Testis (tissue), 3 donors: ENCODE measurements around the gene FOXA2. TPM values are rescaled to one million over a fixed set of nuclear protein-coding genes. Genes with fewer than 3 reads are reported as not detected.

Experiments used
- DNase-seq: peaks from one replicate; pipeline ENCODE4 v3.0.0-alpha.2; 2019
- H3K27ac ChIP-seq, 2 donors: fragments of 200-600 bp; sonication (generic); one replicate each; pipeline ENCODE4 v1.5.1; 2019
- H3K27me3 ChIP-seq: fragments of 200-600 bp; sonication (generic); one replicate; pipeline ENCODE4 v1.5.1; 2019
- H3K36me3 ChIP-seq: fragments of 200-600 bp; sonication (generic); one replicate; pipeline ENCODE4 v1.5.1; 2017; ENCODE audit warnings: low read depth; ENCODE audit errors: missing control alignments
- H3K4me1 ChIP-seq: fragments of 200-600 bp; sonication (generic); one replicate; pipeline ENCODE4 v1.5.1; 2019
- H3K4me3 ChIP-seq, 2 donors: fragments of 200-600 bp; sonication (generic); one replicate each; pipeline ENCODE4 v1.5.1; 2017 to 2019
- H3K9me3 ChIP-seq: fragments of 200-600 bp; sonication (generic); one replicate; pipeline ENCODE4 v1.5.1; 2017
- POLR2A ChIP-seq: fragments of 450-650 bp; IDR thresholded peaks from one replicate; pipeline ENCODE4 v1.6.1; 2017; ENCODE audit warnings: antibody characterized with exemption, mild to moderate bottlenecking, moderate library complexity
- WGBS, 2 donors: methylation state at CpG; one replicate each; pipeline ENCODE4 v1.1.5; 2018; 5-methylcytosine and 5-hydroxymethylcytosine counted together
- intact Hi-C: fragments of 100-400 bp; cut with DNase I; formaldehyde crosslinking; loops from one replicate; pipeline ENCODE4 v1.15.1; 2023; ENCODE audit warnings: low total_unique reads
- polyA plus RNA-seq: library from polyadenylated mRNA; stranded (reverse); fragments of 350-450 nt; fragmentation: Illumina TruSeq; extraction: RNeasy Lipid Tissue Mini Kit (QIAGEN cat#74804); gene quantifications from one replicate; pipeline ENCODE4 v1.2.3, GENCODE V29; 2014; ENCODE audit warnings: low read depth, low replicate concordance; ENCODE audit not compliant: insufficient read depth
- total RNA-seq, 2 donors: library from RNA; depleted of rRNA; stranded (reverse); fragments of >200 nt; gene quantifications; one replicate each; pipeline ENCODE4 v1.2.3, GENCODE V29; 2016
- TF ChIP-seq, protein P1 (sequence below), 3 experiments: fragments of 450-650 bp in 2 of 3; fragments of 200-600 bp in 1 of 3; sonication (generic) in 1 of 3; IDR thresholded peaks; one replicate each; pipeline ENCODE4 v1.5.1; 2016 to 2019; ENCODE audit warnings: antibody characterized with exemption in 3 of 3, mild to moderate bottlenecking in 2 of 3, moderate library complexity in 1 of 3

FOXA2 gene
- total and polyA plus RNA-seq, 3 donors from 2014 or later = 0.24 to 0.54 (median 0.43) TPM

DNA sequence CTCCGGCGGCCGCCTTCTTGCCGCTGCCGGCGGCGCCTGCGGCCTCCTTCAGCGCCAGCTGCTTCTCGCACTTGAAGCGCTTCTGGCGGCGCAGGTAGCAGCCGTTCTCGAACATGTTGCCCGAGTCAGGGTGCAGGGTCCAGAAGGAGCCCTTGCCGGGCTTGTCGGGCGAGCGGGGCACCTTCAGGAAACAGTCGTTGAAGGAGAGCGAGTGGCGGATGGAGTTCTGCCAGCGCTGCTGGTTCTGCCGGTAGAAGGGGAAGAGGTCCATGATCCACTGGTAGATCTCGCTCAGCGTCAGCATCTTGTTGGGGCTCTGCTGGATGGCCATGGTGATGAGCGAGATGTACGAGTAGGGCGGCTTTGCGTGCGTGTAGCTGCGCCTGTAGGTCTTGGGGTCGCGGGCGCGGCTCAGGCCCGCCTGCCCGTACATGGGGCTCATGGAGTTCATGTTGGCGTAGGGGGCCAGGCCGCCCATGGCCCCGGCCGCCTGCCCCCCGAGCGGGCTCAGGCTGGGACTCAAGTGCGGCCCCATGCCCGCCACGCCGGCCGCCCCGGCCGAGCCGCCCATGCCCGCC is 1.9 kb downstream of the FOXA2 start:
- no peaks in the 10 kb centered on the region for H3K27me3 ChIP-seq
- no peaks in the 10 kb centered on the region for H3K36me3 ChIP-seq
- H3K4me3 ChIP-seq = peak overlapping the region in 1 of 2 donors; percentile 36
- TF ChIP-seq POLR2A = no peak
- TF ChIP-seq, protein P1, sequence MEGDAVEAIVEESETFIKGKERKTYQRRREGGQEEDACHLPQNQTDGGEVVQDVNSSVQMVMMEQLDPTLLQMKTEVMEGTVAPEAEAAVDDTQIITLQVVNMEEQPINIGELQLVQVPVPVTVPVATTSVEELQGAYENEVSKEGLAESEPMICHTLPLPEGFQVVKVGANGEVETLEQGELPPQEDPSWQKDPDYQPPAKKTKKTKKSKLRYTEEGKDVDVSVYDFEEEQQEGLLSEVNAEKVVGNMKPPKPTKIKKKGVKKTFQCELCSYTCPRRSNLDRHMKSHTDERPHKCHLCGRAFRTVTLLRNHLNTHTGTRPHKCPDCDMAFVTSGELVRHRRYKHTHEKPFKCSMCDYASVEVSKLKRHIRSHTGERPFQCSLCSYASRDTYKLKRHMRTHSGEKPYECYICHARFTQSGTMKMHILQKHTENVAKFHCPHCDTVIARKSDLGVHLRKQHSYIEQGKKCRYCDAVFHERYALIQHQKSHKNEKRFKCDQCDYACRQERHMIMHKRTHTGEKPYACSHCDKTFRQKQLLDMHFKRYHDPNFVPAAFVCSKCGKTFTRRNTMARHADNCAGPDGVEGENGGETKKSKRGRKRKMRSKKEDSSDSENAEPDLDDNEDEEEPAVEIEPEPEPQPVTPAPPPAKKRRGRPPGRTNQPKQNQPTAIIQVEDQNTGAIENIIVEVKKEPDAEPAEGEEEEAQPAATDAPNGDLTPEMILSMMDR (IDR thresholded peaks at IDR 0.05) = no peak
- H3K27ac ChIP-seq = no peak overlapping the region
- DNase-seq = no peak
- peaks cover 11% of the 10 kb centered on the region for H3K4me1 ChIP-seq
- no peaks in the 10 kb centered on the region for H3K9me3 ChIP-seq
- intact Hi-C loops = no loop called here
- WGBS, 2 donors = 0 to 5% methylated on average over 4 to 51 of the region's 54 CpGs

DNA sequence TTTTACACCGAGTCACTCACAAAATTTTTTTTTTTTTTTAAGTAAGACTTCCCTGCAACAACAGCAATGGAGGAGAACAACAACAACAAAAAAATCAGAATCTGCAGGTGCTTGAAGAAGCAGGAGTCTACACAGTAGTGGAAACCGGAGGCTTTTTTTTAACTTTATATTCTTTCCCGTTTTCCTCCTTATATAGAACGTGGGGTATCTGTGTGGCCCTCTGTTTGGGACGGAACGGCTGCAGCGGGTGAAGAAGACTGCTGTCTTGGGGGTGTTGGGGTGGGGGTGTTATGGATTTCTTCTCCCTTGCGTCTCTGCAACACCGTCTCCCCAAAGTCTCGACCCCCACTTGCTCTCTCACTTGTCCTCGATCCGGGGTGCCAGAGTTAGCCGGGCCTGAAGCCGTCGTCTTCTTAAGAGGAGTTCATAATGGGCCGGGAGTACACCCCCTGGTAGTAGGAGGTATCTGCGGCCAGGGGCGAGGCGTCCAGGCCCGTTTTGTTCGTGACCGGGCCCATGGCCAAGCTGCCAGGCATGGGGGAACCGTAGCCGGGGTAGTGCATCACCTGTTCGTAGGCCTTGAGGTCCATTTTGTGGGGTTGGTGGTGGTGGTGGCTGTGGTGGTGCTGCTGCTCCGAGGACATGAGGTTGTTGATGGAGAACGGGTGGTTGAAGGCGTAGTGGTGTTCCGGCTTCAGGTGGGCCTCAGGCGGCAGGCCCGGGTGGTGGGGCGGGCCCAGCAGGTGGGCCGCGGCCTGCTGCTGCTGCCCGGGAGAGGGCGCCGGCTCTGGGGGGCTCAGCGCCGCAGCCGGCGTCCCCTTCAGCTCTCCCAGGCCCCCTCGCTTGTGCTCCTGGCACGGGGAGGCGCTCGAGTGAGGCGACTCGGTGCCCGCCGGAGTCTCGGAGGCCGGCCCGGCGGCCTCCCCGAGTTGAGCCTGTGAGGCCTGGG is 2.7 kb downstream of the FOXA2 start:
- DNase-seq = no peak
- TF ChIP-seq, protein P1 (IDR thresholded peaks at IDR 0.05) = no peak
- no peak for TF ChIP-seq POLR2A
- intact Hi-C loops = no loop called here
- no peaks in the 10 kb centered on the region for H3K9me3 ChIP-seq
- H3K36me3 ChIP-seq = no peaks in the 10 kb centered on the region
- H3K27me3 ChIP-seq = no peaks in the 10 kb centered on the region
- peaks cover 11% of the 10 kb centered on the region for H3K4me1 ChIP-seq
- H3K27ac ChIP-seq = no peak overlapping the region
- peak overlapping the region in 1 of 2 donors; percentile 36 for H3K4me3 ChIP-seq
- WGBS, 2 donors = 7 to 14% methylated on average over 15 to 54 of the region's 54 CpGs

DNA sequence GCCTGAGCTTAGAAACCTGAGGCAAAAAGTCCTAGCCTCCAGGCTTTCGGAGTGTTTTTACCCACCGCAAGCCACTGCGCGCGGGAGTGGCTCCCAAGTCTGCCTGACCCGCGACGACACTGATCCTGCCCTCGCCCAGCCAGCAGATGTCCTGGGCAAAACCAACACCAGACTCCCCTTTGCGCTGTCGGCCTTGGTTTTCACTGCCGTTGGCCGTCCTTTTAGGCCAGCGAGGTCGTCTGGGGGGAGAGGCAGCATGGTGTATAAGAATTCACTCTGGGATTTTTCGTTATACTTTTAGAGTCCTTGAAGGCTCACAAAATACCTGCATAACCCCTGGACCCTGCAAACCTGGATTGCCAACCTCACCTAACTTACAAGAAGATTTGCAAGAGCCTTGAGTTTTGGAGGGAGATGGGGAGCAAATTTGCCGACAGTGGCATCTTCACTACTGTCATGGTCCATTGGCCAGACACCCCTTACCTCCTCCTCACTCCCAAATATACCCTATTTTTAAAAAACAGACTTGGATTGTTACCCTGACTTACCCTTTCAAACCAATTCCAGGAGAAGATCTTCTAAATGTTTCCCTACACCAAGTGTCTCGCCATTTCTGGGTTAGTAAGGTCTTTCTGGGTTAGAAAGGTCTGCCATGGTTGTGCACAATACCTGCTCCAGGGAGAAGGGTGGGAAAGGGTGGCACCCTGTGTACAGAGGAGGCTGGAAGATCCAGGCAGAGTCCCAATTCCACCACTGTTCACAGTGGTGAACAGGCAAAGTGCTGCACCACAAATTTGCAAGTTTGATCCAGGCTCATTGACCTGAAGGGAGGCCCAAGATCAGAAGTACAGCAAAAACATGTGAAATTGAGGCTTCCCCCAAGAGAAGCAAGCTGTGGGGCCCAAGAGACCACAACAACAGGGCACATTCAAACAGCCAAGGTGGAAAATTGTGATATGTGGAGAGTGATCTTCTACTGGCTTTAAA is 4.4 kb downstream of the FOXA2 start:
- H3K36me3 ChIP-seq = no peaks in the 10 kb centered on the region
- no peak overlapping the region for H3K4me3 ChIP-seq
- no peaks in the 10 kb centered on the region for H3K9me3 ChIP-seq
- 10 to 11% methylated on average over 10 to 18 of the region's 18 CpGs for WGBS, 2 donors
- H3K4me1 ChIP-seq = peaks cover 11% of the 10 kb centered on the region
- TF ChIP-seq, protein P1 (IDR thresholded peaks at IDR 0.05) = no peak
- TF ChIP-seq POLR2A = no peak
- H3K27me3 ChIP-seq = no peaks in the 10 kb centered on the region
- no peak for DNase-seq
- intact Hi-C loops = no loop called here
- H3K27ac ChIP-seq = no peak overlapping the region

DNA sequence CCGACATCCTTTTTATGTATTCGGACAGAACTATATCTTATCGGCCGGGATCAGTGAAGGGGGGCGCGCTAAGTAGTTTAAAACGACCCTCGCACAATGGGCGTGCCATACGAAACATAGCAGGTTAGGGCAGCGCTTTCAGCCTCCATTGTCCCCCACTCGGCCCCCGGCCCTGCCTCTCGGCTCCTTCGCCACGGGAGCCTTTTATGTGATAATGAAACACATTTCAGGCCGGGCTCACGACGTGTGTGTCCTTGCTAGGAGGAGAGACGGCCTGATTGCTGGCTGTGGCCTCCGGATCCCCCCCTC is 5.3 kb downstream of the FOXA2 start:
- intact Hi-C loops = no loop called here
- H3K36me3 ChIP-seq = no peaks in the 10 kb centered on the region
- no peak overlapping the region for H3K27ac ChIP-seq
- DNase-seq = no peak
- no peaks in the 10 kb centered on the region for H3K27me3 ChIP-seq
- WGBS, 2 donors = 2% methylated on average over 21 of the region's 21 CpGs
- H3K9me3 ChIP-seq = no peaks in the 10 kb centered on the region
- peaks cover 11% of the 10 kb centered on the region for H3K4me1 ChIP-seq
- no peak overlapping the region for H3K4me3 ChIP-seq
- TF ChIP-seq, protein P1 (IDR thresholded peaks at IDR 0.05) = no peak
- TF ChIP-seq POLR2A = no peak
